ENCODE measurements around the gene BHLHE40. TPM values are rescaled to one million over a fixed set of nuclear protein-coding genes. Genes with fewer than 3 reads are reported as not detected.
"Not testable (repeated sequence)": the region's sequence is repeated elsewhere in the genome, so short reads cannot be mapped to it uniquely, and the experiment has no call there.

The BHLHE40 gene
- total RNA-seq, 3 donors from 2014 or later, result 40.2 to 45.5 (median 42.9) TPM

GRCh38 chr3:4963669-4964570, 15.3 kb upstream of the BHLHE40 start:
- H3K4me3 ChIP-seq, result no peak overlapping the region
- intact Hi-C loops (cut with DNase I, micrococcal nuclease), result no loop called here
- H3K4me1 ChIP-seq (ENCODE audit: low read depth), result no peaks in the 10 kb centered on the region
- DNase-seq, result no peak
- ATAC-seq, result no peak
- H3K9me3 ChIP-seq, result no peaks in the 10 kb centered on the region
- no peaks in the 10 kb centered on the region for H3K36me3 ChIP-seq (ENCODE audit: low read depth)
- TF ChIP-seq CTCF (IDR thresholded peaks at IDR 0.05), result no peak

GRCh38 chr3:4966006-4966405, 13.2 kb upstream of the BHLHE40 start:
- H3K4me1 ChIP-seq (ENCODE audit: low read depth); intact Hi-C loops (cut with DNase I, micrococcal nuclease); H3K9me3 ChIP-seq; H3K36me3 ChIP-seq (ENCODE audit: low read depth); ATAC-seq; H3K4me3 ChIP-seq: not testable (repeated sequence)
- DNase-seq, result peak in 2 of 3 donors; percentile 34 to 63

- ATAC-seq; H3K4me1 ChIP-seq (ENCODE audit: low read depth); intact Hi-C loops (cut with DNase I, micrococcal nuclease); DNase-seq; H3K9me3 ChIP-seq; H3K4me3 ChIP-seq; H3K36me3 ChIP-seq (ENCODE audit: low read depth): not testable (repeated sequence)
These were observed 11.6 kb upstream of the BHLHE40 start for GRCh38 chr3:4967683-4968082.

- H3K9me3 ChIP-seq; DNase-seq; intact Hi-C loops (cut with DNase I, micrococcal nuclease); H3K4me3 ChIP-seq; ATAC-seq; H3K36me3 ChIP-seq (ENCODE audit: low read depth); H3K4me1 ChIP-seq (ENCODE audit: low read depth): not testable (repeated sequence)
These were observed 7.8 kb upstream of the BHLHE40 start for GRCh38 chr3:4971437-4971836.

- no peak overlapping the region for H3K4me3 ChIP-seq
- DNase-seq, result no peak
- no peak for TF ChIP-seq CTCF (IDR thresholded peaks at IDR 0.05)
- no peaks in the 10 kb centered on the region for H3K36me3 ChIP-seq (ENCODE audit: low read depth)
- H3K4me1 ChIP-seq (ENCODE audit: low read depth), result peaks cover 6% of the 10 kb centered on the region
- no peaks in the 10 kb centered on the region for H3K9me3 ChIP-seq
- intact Hi-C loops (cut with DNase I, micrococcal nuclease), result no loop called here
- no peak for ATAC-seq
These were observed 7.4 kb upstream of the BHLHE40 start for GRCh38 chr3:4971838-4972237.

- TF ChIP-seq CTCF (IDR thresholded peaks at IDR 0.05), result no peak
- Histone ChIP-seq H3K4me3 (no peak overlapping the region), H3K4me1 (ENCODE audit: low read depth) (peaks cover 10% of the 10 kb centered on the region), H3K36me3 (ENCODE audit: low read depth) (no peaks in the 10 kb centered on the region), H3K9me3 (no peaks in the 10 kb centered on the region)
- ATAC-seq (no peak), DNase-seq (no peak)
- intact Hi-C loops (cut with DNase I, micrococcal nuclease), result no loop called here
These were observed 6.3 kb upstream of the BHLHE40 start for GRCh38 chr3:4972652-4973643.

- Histone ChIP-seq H3K9me3 (no peaks in the 10 kb centered on the region), H3K4me1 (ENCODE audit: low read depth) (peaks cover 10% of the 10 kb centered on the region), H3K4me3 (no peak overlapping the region), H3K36me3 (ENCODE audit: low read depth) (no peaks in the 10 kb centered on the region)
- intact Hi-C loops (cut with DNase I, micrococcal nuclease), result no loop called here
- no peak for ATAC-seq
- DNase-seq, result no peak
- no peak for TF ChIP-seq CTCF (IDR thresholded peaks at IDR 0.05)
These were observed 5.1 kb upstream of the BHLHE40 start for GRCh38 chr3:4974154-4974553.

Data from mucosa of descending colon (tissue), 3 donors.